ENCODE data around the gene CACNA2D3. TPM values are rescaled to one million over a fixed set of nuclear protein-coding genes. Genes with fewer than 3 reads are reported as not detected.
A peak's percentile ranks its signal among the peaks of the same experiment; 100 is the strongest.

Gene CACNA2D3
- total RNA-seq, 6 experiments from 2014 or later, result 0.14 to 0.23 (median 0.19) TPM; not detected in 2

DNA sequence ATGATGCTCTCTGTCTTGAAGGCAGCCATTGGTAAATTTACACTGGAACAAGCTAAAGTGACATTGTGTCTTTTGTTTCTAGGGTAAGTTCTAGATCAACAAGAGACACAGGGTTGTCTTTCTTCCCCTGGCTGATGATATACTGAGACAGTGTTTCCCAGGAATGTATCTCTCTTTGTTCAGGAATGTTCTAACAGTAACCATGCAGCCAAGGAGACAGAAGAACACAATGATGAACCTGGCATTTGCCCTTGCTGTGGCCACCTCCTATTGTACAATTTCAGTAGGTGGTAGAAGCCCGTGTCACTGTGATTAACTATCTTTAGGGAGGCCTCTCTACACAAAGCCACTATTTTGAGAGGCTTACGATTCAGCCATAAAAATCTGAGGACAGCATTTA lies 674.8 kb downstream of the CACNA2D3 start:
- no peak for TF ChIP-seq CTCF (IDR thresholded peaks at IDR 0.05)
- Mint-ChIP-seq H3K27ac (no peak overlapping the region), H3K27me3 (ENCODE audit: insufficient read depth) (no peaks in the 10 kb centered on the region), H3K4me1 (ENCODE audit: low read depth) (no peaks in the 10 kb centered on the region), H3K9me3 (no peaks in the 10 kb centered on the region; the same call in 1 of the 2 replicates), H3K4me3 (no peak overlapping the region), H3K36me3 (ENCODE audit: low read depth) (no peaks in the 10 kb centered on the region)
- DNase-seq, result no peak

DNA sequence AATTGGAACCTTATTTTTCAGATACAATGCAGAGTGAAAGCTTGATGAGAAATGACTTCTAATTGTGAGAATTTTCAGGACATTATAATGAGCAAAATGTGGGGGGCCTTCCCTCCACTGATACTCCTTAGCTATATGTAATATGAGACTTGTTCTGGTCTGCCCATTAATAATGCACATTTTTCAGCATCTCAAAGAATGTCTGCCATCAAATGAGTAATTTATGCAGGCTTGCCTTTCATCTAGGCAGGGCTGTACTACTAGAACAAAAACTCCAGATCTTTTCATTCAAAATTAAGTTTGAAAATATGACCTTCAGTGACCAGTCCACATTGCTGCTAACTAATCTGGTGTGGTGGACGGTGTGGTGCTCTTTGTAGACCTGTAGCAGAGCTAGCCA lies 678.1 kb downstream of the CACNA2D3 start:
- Mint-ChIP-seq H3K36me3 (ENCODE audit: low read depth) (no peaks in the 10 kb centered on the region), H3K27me3 (ENCODE audit: insufficient read depth) (no peaks in the 10 kb centered on the region), H3K9me3 (no peaks in the 10 kb centered on the region; the same call in 1 of the 2 replicates), H3K4me3 (no peak overlapping the region), H3K27ac (no peak overlapping the region), H3K4me1 (ENCODE audit: low read depth) (no peaks in the 10 kb centered on the region)
- TF ChIP-seq CTCF (IDR thresholded peaks at IDR 0.05), result no peak
- no peak for DNase-seq

GRCh38 chr3:54801977-54802376 lies 679.6 kb downstream of the CACNA2D3 start:
- Mint-ChIP-seq H3K27ac (no peak overlapping the region), H3K9me3 (no peaks in the 10 kb centered on the region; the same call in 1 of the 2 replicates), H3K27me3 (ENCODE audit: insufficient read depth) (no peaks in the 10 kb centered on the region), H3K4me1 (ENCODE audit: low read depth) (no peaks in the 10 kb centered on the region), H3K36me3 (ENCODE audit: low read depth) (no peaks in the 10 kb centered on the region), H3K4me3 (no peak overlapping the region)
- DNase-seq, result no peak
- TF ChIP-seq CTCF (IDR thresholded peaks at IDR 0.05), result no peak

- peaks cover 1% of the 10 kb centered on the region for H3K27me3 Mint-ChIP-seq (ENCODE audit: insufficient read depth)
- TF ChIP-seq CTCF (IDR thresholded peaks at IDR 0.05), result no peak
- no peak overlapping the region for H3K4me3 Mint-ChIP-seq
- no peak for DNase-seq
- H3K36me3 Mint-ChIP-seq (ENCODE audit: low read depth), result no peaks in the 10 kb centered on the region
- no peak overlapping the region for H3K27ac Mint-ChIP-seq
- H3K4me1 Mint-ChIP-seq (ENCODE audit: low read depth), result no peaks in the 10 kb centered on the region
- no peaks in the 10 kb centered on the region; the same call in 1 of the 2 replicates for H3K9me3 Mint-ChIP-seq
These were observed 688.0 kb downstream of the CACNA2D3 start for GRCh38 chr3:54810401-54810800.

DNA sequence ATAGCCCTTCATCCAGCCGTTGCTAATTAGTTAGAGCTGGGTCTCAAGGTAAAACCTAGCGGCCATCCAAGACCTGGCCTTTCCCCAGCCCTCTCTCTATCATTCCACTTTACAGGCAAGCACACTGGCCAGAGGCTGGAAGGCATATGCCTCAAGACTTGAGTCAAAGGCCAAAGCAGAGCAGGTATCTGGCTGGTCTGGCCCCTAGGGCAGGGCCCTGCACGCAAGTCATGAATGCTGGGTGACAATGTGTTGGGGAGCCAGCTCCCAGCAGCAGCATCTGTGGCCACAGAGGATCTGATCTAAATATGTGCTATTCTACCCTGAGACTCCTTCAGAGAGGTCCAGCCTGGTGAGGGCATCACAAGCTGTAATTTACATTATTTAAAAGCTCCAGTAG lies 691.9 kb downstream of the CACNA2D3 start:
- TF ChIP-seq CTCF (IDR thresholded peaks at IDR 0.05), result no peak
- DNase-seq, result no peak
- no peaks in the 10 kb centered on the region for H3K36me3 Mint-ChIP-seq (ENCODE audit: low read depth)
- H3K4me1 Mint-ChIP-seq (ENCODE audit: low read depth), result no peaks in the 10 kb centered on the region
- H3K9me3 Mint-ChIP-seq, result no peaks in the 10 kb centered on the region; the same call in 1 of the 2 replicates
- no peak overlapping the region for H3K27ac Mint-ChIP-seq
- peaks cover 6% of the 10 kb centered on the region for H3K27me3 Mint-ChIP-seq (ENCODE audit: insufficient read depth)
- no peak overlapping the region for H3K4me3 Mint-ChIP-seq

- Mint-ChIP-seq H3K27ac (no peak overlapping the region), H3K9me3 (no peaks in the 10 kb centered on the region), H3K4me1 (ENCODE audit: low read depth) (no peaks in the 10 kb centered on the region), H3K36me3 (ENCODE audit: low read depth) (no peaks in the 10 kb centered on the region), H3K4me3 (no peak overlapping the region), H3K27me3 (ENCODE audit: insufficient read depth) (peaks cover 7% of the 10 kb centered on the region)
- peak; percentile 6 for DNase-seq
- TF ChIP-seq CTCF (IDR thresholded peaks at IDR 0.05), result no peak
These were observed 695.3 kb downstream of the CACNA2D3 start for GRCh38 chr3:54817628-54818027.
